Mucosa of descending colon (tissue), 3 donors: Measurements from ENCODE around the gene RDM1. TPM values are rescaled to one million over a fixed set of nuclear protein-coding genes. Genes with fewer than 3 reads are reported as not detected.
A peak's percentile ranks its signal among the peaks of the same experiment; 100 is the strongest.

Source experiments
- ATAC-seq: fragments of 200-7000 bp; cut with Tn5 transposase; one replicate; pipeline ENCODE4 v1.9.1; 2020; ENCODE audit warnings: mild to moderate bottlenecking, moderate library complexity
- DNase-seq, 3 donors: peaks; one replicate each; pipeline ENCODE4 v3.0.0-alpha.2; 2020
- H3K36me3 ChIP-seq: fragments of 200-600 bp; one replicate; pipeline ENCODE4 v1.8.0; 2021; ENCODE audit warnings: low read depth, mild to moderate bottlenecking
- H3K4me1 ChIP-seq: fragments of 200-600 bp; one replicate; pipeline ENCODE4 v1.8.0; 2021; ENCODE audit warnings: low read depth, mild to moderate bottlenecking
- H3K4me3 ChIP-seq: fragments of 200-600 bp; one replicate; pipeline ENCODE4 v1.8.0; 2021; ENCODE audit warnings: mild to moderate bottlenecking
- H3K9me3 ChIP-seq: fragments of 200-600 bp; one replicate; pipeline ENCODE4 v1.8.0; 2021; ENCODE audit warnings: mild to moderate bottlenecking
- CTCF ChIP-seq: fragments of 200-600 bp; IDR thresholded peaks from one replicate; pipeline ENCODE4 v1.8.0; 2022; ENCODE audit warnings: antibody characterized with exemption, mild to moderate bottlenecking
- intact Hi-C, 2 donors: fragments of 100-400 bp; cut with DNase I in 1 of 2; cut with micrococcal nuclease in 1 of 2; formaldehyde crosslinking; loops; one replicate each; pipeline versions ENCODE4 v1.11.0 to v1.11.1; 2022; cut with DNase I, micrococcal nuclease
- total RNA-seq, 3 donors: library from RNA; stranded (reverse); fragmentation: NEBNext Ultra II Directional in 2 of 3; extraction: Animal tissue kit (Norgen Biotek cat#: 25700) in 2 of 3; gene quantifications; one replicate each; pipeline versions ENCODE4 v1.2.1 to v1.2.4, GENCODE V29; 2021 to 2023
- donor health status: DM: no; HTN: no; CAD: no; lungs with moderate emphysema.
- donor health status: DM: no; HTN: no; CAD: no.
- donor health status: DM: no; HTN: yes; CAD: no.

The RDM1 gene
- total RNA-seq, 3 donors from 2014 or later: 1.3 to 3.1 TPM; not detected in 1

DNA sequence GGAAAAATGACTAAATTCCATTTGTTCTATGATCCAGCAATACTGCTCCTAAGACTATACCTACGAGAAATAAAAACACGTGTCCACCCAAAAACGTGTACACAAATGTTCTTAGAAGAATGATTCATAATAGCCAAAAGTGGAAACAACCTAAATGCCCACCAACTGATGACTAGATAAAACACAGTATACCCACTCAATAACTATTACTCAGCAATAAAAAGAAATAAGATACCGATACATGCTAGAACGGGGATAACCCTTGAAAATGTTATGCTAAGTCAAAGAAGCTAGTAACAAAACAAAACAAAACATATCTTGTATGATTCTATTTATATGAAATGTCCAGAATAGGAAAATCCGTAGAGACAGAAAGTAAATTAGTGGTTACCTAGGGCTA, 33.1 kb upstream of the RDM1 start:
- intact Hi-C loops: no loop called here
- no peak for TF ChIP-seq CTCF
- Histone ChIP-seq H3K9me3 (no peaks in the 10 kb centered on the region), H3K36me3 (no peaks in the 10 kb centered on the region), H3K4me3 (no peak overlapping the region), H3K4me1 (no peaks in the 10 kb centered on the region)
- ATAC-seq (no peak), DNase-seq (no peak)

GRCh38 chr17:35953720-35954119, 23.1 kb upstream of the RDM1 start:
- no peak for ATAC-seq
- no peak for DNase-seq
- no peaks in the 10 kb centered on the region for H3K9me3 ChIP-seq
- no peaks in the 10 kb centered on the region for H3K36me3 ChIP-seq
- no peaks in the 10 kb centered on the region for H3K4me1 ChIP-seq
- intact Hi-C loops: loop anchor here in 1 of 2 donors (10.0 kb wide), 1 partner anchor 521 kb away; no protein-coding TSS in a partner anchor
- no peak for TF ChIP-seq CTCF
- H3K4me3 ChIP-seq: no peak overlapping the region

- Histone ChIP-seq H3K36me3 (no peaks in the 10 kb centered on the region), H3K9me3 (no peaks in the 10 kb centered on the region), H3K4me3 (no peak overlapping the region), H3K4me1 (no peaks in the 10 kb centered on the region)
- ATAC-seq: no peak
- no peak for TF ChIP-seq CTCF
- no peak for DNase-seq
- intact Hi-C loops: no loop called here
Measured at GRCh38 chr17:35949401-35949800, 18.8 kb upstream of the RDM1 start.

DNA sequence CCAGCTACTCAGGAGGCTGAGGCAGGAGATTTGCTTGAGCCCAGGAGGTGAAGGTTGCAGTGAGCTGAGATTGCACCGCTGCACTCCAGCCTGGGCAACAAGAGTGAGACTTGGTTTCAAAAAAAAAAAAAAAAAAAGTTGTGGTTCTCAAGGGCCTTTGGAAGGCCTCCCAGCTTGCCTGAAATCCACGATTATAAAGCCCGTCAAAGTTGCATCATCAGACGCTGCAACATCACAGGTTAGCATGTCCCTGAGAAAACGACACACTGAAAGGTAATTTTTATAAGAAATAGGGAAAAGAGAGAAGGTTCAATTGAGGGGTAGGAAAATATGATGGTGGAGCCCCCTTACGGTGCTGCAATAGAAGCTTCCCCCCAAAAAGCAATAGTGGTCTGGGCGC, 17.5 kb upstream of the RDM1 start:
- H3K36me3 ChIP-seq: no peaks in the 10 kb centered on the region
- ATAC-seq (no peak), DNase-seq (no peak)
- intact Hi-C loops: no loop called here
- no peaks in the 10 kb centered on the region for H3K9me3 ChIP-seq
- H3K4me3 ChIP-seq: no peak overlapping the region
- H3K4me1 ChIP-seq: no peaks in the 10 kb centered on the region
- no peak for TF ChIP-seq CTCF

GRCh38 chr17:35947156-35947585, 16.6 kb upstream of the RDM1 start:
- ATAC-seq (peak; percentile 84), DNase-seq (peak in 2 of 3 donors; percentile 65 to 71)
- intact Hi-C loops: no loop called here
- H3K9me3 ChIP-seq: no peaks in the 10 kb centered on the region
- H3K36me3 ChIP-seq: no peaks in the 10 kb centered on the region
- peak; percentile 68 for TF ChIP-seq CTCF
- H3K4me1 ChIP-seq: no peaks in the 10 kb centered on the region
- H3K4me3 ChIP-seq: no peak overlapping the region

DNA sequence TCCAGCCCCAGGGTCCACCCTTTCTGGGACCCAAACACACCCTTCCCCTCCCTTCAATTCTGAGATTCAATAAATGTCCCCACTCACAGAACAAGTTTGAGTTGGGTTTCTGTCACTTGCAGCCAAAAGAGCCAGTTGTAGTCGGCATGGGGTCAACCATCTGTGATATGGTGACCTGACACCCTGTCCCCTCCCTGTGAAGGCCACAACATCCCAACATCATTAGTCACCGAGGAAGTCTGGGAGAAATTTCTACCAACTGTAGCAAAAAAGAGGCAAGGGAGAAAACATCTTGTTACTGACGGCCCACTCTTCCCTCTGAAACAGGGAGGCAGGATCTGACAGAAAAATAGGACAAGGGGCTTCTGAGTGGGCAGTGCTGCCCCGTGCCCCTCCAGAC, 13.6 kb upstream of the RDM1 start:
- no peak for TF ChIP-seq CTCF
- no peaks in the 10 kb centered on the region for H3K4me1 ChIP-seq
- no peak overlapping the region for H3K4me3 ChIP-seq
- H3K36me3 ChIP-seq: no peaks in the 10 kb centered on the region
- DNase-seq: no peak
- H3K9me3 ChIP-seq: no peaks in the 10 kb centered on the region
- ATAC-seq: no peak
- intact Hi-C loops: no loop called here
